SJSA1 (cell line): ENCODE results near the gene FN1. TPM values are rescaled to one million over a fixed set of nuclear protein-coding genes. Genes with fewer than 3 reads are reported as not detected.

Source experiments
- DNase-seq, 2 experiments: peaks; one replicate each; pipeline ENCODE4 v3.0.0-alpha.2; 2015 to 2020; ENCODE audit warnings: low spot score in 2 of 2, low read depth in 1 of 2
- H3K27ac ChIP-seq: fragments of 250-450 bp; sonication (Bioruptor Pico); 2 replicates; pipeline ENCODE4 v1.5.1; 2020; ENCODE audit warnings: mild to moderate bottlenecking, moderate library complexity
- H3K27me3 ChIP-seq: fragments of 250-450 bp; sonication (Bioruptor Pico); replicated peaks from 2 replicates; pipeline ENCODE4 v1.5.1; 2020; ENCODE audit warnings: mild to moderate bottlenecking, moderate library complexity
- H3K36me3 ChIP-seq: fragments of 250-450 bp; sonication (Bioruptor Pico); 2 replicates; pipeline ENCODE4 v1.5.1; 2020; ENCODE audit warnings: mild to moderate bottlenecking
- H3K4me1 ChIP-seq: fragments of 250-450 bp; sonication (Bioruptor Pico); replicated peaks from 2 replicates; pipeline ENCODE4 v1.6.1; 2021; ENCODE audit warnings: mild to moderate bottlenecking
- H3K4me3 ChIP-seq: fragments of 250-450 bp; sonication (Bioruptor Pico); 2 replicates; pipeline ENCODE4 v1.5.1; 2020; ENCODE audit warnings: mild to moderate bottlenecking
- H3K9me3 ChIP-seq: fragments of 250-450 bp; sonication (Bioruptor Pico); replicated peaks from 2 replicates; pipeline ENCODE4 v1.5.1; 2020; ENCODE audit warnings: mild to moderate bottlenecking
- total RNA-seq: library from RNA; depleted of rRNA; stranded (reverse); fragments of >200 nt; shearing (Covaris generic); gene quantifications from 2 replicates; pipeline ENCODE4 v1.2.3, GENCODE V29; 2014

FN1 gene
- total RNA-seq, 1 experiment from 2014 or later, result 887 TPM

DNA sequence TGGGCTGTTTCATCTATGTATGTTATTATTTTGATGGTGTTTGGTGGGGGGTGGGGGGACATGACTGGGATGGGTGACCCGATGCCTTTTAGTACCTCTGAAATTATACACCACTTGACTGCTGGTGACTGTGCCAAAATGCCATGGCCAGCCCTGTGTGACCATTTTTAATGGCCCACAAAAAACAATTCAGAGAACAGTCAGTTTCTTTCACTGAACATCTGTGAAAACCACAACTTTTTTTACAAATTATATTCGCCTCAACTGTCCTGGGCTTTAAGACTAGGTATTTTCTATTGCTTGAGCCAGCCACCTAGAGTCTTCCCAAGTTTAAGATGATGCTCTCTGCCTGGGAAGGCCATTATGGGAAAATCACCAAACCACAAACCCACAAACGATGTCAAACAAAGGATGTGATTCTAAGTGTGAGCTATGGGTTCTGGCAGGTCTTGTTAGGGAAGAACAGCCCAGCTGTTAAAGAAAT lies 33.9 kb downstream of the FN1 start:
- peaks cover 23% of the 10 kb centered on the region for H3K4me1 ChIP-seq
- H3K27me3 ChIP-seq, result no peaks in the 10 kb centered on the region
- no peaks in the 10 kb centered on the region for H3K9me3 ChIP-seq
- H3K36me3 ChIP-seq, result peaks cover 94% of the 10 kb centered on the region
- peak in 1 of 2 experiments; percentile 55 for DNase-seq
- H3K4me3 ChIP-seq, result no peak overlapping the region
- H3K27ac ChIP-seq, result no peak overlapping the region

DNA sequence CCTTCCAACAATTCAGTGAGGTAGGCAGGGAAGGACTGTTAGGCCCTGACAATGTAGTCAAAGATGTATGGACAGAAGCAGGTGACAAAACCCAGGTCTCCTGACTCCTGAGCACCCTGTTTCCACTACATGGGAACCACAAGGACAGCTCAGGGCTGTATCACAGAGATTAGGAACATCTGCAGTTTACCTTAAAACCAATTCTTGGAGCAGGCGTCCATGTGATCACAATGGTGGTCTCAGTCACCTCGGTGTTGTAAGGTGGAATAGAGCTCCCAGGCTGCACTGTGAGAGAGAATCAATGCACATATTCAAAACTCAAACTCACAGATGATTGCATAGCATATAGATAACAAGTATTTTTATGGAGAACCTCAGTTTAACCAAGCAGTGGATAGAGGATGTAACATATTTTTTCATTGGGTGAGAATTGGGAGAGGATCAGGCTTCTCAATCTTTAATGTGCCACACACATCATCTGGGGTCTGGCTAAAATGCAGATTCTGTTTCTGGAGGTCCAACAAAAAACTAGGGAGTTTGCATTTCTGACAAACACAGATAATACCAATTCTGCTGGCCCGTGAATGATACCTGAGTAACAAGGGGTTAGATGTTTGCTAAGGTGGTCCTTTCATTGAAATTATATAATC lies 36.7 kb downstream of the FN1 start:
- Histone ChIP-seq H3K4me3 (no peak overlapping the region), H3K9me3 (no peaks in the 10 kb centered on the region), H3K4me1 (peaks cover 23% of the 10 kb centered on the region), H3K36me3 (peaks cover 94% of the 10 kb centered on the region), H3K27me3 (no peaks in the 10 kb centered on the region), H3K27ac (no peak overlapping the region)
- DNase-seq, result no peak

DNA sequence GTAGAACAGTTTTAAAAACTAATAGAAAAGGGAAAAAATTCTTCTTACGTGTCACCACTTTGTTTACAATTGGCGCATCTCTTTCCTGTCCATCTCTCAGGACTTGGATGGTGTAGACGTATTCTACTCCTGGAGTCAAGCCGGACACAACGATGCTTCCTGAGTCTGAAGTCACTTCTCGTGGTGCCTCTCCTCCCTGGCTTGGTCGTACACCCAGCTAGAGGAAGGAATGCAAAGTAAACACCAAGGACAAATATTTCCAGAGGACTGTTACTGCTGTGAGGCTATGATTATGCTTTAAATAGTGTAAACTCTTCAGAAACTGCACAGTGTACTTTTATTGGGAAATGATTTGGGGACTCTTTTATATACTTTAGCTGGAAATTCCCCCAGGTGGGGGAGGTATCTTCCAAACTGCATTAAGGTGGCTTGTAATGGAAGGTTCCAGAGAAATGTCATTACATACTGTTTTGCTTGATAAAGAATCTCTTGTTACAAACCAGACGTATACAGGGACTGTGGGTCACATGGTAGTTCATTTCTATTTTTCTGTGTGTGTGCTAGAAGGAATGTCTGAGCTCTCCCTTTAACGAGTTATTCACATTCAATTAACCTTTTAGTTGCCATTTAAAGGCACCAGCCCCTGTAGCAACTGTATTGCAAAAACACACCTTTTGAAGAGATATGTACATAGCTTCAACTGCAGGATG lies 38.1 kb downstream of the FN1 start:
- no peaks in the 10 kb centered on the region for H3K9me3 ChIP-seq
- DNase-seq, result no peak
- H3K27me3 ChIP-seq, result no peaks in the 10 kb centered on the region
- H3K36me3 ChIP-seq, result peaks cover 92% of the 10 kb centered on the region
- H3K4me3 ChIP-seq, result no peak overlapping the region
- no peak overlapping the region for H3K27ac ChIP-seq
- peaks cover 23% of the 10 kb centered on the region for H3K4me1 ChIP-seq

DNA sequence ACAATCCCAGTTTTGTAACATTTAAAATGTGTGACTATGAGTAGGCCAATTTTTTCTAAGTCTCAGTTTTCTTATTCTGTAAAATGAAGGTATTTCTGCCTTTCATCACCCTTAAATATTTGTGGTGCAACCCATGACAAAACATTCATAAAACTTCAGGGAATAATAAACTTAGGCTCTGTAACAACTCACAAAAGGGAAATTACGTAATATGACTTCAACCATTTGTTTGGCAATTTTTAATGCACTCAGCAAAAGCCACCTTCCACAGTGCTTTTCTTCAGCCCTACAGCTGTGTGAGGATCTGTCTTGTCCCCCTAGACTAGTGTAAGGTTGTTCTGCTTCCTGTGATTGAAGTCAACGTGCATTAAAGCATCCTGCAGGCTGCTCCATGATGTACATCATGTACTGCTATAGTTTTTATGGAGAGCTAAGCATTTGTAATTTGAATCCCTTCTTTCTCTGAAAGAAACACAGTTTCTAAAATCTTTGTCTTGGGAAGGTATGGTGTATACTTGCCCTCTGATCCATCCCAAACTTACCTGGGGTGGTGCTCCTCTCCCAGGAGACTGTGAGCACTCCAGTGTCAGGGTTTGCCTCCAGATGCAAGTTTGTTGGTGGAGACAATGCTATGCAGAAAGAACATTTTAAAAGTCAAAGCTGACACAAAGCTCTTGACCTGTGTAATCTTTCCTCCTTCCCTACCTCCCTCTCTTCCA lies 39.1 kb downstream of the FN1 start:
- Histone ChIP-seq H3K4me3 (no peak overlapping the region), H3K27me3 (no peaks in the 10 kb centered on the region), H3K9me3 (no peaks in the 10 kb centered on the region), H3K36me3 (peaks cover 92% of the 10 kb centered on the region), H3K27ac (peak overlapping the region; percentile 19; the same call in 1 of the 2 replicates), H3K4me1 (peaks cover 17% of the 10 kb centered on the region)
- no peak for DNase-seq

DNA sequence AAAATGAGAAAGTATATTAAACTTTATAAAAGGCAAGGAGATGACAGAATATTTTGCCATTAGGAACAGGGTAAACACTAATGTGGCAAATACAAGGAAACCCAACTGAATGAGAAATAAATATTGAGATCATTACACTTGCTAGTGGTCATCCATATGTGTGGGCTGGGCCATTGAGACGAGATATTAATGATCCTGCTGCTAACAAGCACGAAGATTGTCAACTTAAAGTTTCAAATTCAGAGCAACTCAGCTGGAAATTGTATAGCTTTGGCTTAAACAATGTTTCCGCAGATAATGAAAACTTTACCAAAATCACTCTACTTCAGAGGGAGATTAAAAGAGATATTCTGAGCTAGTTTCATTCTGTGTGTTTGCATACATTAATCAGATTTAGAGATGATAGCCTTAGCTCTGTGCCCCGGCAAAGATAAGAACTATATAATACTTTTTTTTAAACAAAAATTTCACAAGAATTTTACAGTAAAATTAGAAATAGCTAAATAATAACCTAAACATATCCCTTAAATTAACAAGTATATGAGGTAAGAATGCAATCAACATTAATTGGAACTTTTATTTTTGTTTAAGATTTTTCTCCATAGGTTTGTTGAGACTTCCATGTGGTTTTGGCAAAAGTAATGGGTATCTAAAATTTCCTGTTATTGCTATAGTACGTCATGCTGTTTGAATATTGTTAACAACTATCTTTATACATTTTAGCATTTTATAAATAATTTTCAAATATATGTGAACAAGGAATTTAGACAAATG lies 40.0 kb downstream of the FN1 start:
- H3K27me3 ChIP-seq, result no peaks in the 10 kb centered on the region
- peaks cover 17% of the 10 kb centered on the region for H3K4me1 ChIP-seq
- H3K9me3 ChIP-seq, result no peaks in the 10 kb centered on the region
- H3K27ac ChIP-seq, result peak overlapping the region; percentile 19; the same call in 1 of the 2 replicates
- H3K4me3 ChIP-seq, result no peak overlapping the region
- no peak for DNase-seq
- H3K36me3 ChIP-seq, result peaks cover 94% of the 10 kb centered on the region

DNA sequence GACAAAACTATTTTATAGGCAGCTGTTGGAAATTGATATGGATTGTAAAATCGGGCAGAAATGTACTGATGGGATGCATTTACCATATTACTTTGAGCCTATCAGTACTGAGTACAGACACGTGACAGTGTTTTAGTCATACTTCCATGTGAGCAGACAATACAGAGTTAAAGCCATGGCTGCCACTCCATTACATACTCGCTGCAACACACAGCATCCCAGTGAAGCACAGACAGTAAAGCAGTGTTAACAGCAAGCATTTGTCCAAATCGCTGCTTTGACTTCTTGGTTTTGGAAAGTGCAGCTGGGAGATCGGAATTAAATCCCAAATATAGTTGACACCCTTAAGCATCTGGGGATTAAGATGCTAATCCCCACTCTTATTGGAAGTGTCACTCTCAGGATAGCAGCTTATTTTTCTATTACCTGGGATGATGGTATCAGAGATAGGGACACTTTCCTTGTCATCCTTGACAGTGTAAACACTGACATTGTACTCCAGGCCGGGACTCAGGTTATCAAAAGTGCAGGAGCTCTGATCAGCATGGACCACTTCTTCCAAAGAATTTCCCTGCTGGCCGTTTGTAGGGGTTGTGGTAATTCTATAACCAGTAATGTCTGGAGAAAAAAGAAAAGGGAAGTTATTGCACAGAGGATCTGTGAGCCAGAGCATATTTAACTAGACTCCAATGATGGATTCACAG lies 41.6 kb downstream of the FN1 start:
- H3K4me3 ChIP-seq, result no peak overlapping the region
- H3K4me1 ChIP-seq, result peaks cover 16% of the 10 kb centered on the region
- no peak for DNase-seq
- no peaks in the 10 kb centered on the region for H3K9me3 ChIP-seq
- H3K27me3 ChIP-seq, result no peaks in the 10 kb centered on the region
- peaks cover 98% of the 10 kb centered on the region for H3K36me3 ChIP-seq
- H3K27ac ChIP-seq, result no peak overlapping the region

DNA sequence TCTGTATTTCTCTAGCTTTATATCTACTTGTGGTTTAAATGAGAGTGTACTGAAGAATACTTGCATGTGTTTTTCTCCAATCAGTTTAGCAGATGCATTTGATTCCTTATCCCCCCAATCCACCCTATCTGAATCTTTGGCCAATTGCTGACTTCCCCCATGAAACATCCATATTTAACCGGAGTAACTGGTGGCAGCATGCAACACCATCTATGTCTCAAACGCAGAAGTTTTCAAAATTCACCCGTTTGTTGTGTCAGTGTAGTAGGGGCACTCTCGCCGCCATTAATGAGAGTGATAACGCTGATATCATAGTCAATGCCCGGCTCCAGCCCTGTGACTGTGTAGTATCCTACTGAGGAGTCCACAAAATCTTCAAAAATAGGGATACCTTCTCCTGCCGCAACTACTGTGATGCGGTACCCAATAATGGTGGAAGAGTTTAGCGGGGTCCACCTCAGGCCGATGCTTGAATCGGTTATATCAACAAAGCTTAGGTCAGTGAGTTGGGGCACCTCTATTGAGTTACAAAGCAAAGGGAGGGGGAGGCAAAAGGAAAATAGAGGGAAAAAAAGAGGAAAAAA lies 43.1 kb downstream of the FN1 start:
- Histone ChIP-seq H3K4me3 (no peak overlapping the region), H3K27ac (no peak overlapping the region), H3K27me3 (no peaks in the 10 kb centered on the region), H3K36me3 (peaks cover 98% of the 10 kb centered on the region), H3K4me1 (peaks cover 1% of the 10 kb centered on the region), H3K9me3 (no peaks in the 10 kb centered on the region)
- no peak for DNase-seq

DNA sequence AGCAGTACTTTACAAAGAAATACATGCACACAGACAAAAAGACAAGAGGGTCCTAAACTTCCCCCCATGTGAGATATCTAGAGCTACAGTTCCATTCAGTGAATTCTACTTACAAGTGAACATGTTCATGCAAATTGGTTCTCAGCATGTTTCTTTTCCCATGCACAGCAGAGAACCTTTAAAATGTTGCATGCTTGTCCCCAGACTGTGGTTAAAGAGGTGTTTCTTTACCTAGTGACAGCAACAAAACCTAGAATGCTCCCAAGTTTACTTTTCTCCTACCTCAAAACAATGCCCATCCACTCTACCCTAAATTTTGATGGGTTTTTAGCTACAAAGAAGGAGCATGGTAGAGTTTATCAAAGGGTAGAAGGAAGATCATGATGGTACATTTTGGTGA lies 43.7 kb downstream of the FN1 start:
- Histone ChIP-seq H3K9me3 (no peaks in the 10 kb centered on the region), H3K4me1 (no peaks in the 10 kb centered on the region), H3K27ac (no peak overlapping the region), H3K27me3 (no peaks in the 10 kb centered on the region), H3K4me3 (no peak overlapping the region), H3K36me3 (peaks cover 98% of the 10 kb centered on the region)
- DNase-seq, result no peak

DNA sequence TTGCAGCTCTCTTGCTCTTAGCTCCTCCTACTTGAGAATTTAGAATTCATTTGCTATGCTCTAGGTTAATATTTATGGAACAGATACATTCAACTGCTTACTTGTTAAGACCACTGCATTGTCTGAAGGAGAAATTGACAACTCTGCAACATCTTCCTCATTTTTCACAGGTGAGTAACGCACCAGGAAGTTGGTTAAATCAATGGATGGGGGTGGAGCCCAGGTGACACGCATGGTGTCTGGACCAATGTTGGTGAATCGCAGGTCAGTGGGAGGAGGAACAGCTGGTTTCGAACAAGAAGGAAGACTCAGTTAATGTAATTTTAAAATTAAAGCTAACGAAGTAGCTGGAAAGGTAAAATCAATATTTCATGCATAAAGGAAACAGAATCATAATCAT lies 44.3 kb downstream of the FN1 start:
- Histone ChIP-seq H3K27me3 (no peaks in the 10 kb centered on the region), H3K4me1 (no peaks in the 10 kb centered on the region), H3K9me3 (no peaks in the 10 kb centered on the region), H3K27ac (no peak overlapping the region), H3K36me3 (peaks cover 98% of the 10 kb centered on the region), H3K4me3 (no peak overlapping the region)
- DNase-seq, result no peak

DNA sequence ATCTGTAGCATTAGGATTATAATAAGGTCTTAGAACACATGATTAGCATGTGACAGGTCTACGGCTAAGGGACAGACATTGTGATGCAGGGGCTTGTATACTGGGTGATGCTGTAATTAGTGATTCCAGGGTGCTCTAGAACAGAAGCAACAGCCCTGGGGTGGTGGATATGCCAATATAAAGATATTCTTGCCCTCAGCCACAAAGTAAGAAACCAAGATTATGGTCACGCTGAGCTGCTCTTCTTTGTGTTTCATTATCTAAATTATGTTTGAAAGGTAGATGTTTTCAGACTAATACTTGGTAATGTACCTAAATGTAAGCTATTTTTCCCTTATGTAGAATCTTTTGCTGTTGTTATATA lies 45.3 kb downstream of the FN1 start:
- peaks cover 98% of the 10 kb centered on the region for H3K36me3 ChIP-seq
- no peak overlapping the region for H3K27ac ChIP-seq
- no peaks in the 10 kb centered on the region for H3K4me1 ChIP-seq
- no peaks in the 10 kb centered on the region for H3K9me3 ChIP-seq
- no peaks in the 10 kb centered on the region for H3K27me3 ChIP-seq
- H3K4me3 ChIP-seq, result no peak overlapping the region
- DNase-seq, result no peak

DNA sequence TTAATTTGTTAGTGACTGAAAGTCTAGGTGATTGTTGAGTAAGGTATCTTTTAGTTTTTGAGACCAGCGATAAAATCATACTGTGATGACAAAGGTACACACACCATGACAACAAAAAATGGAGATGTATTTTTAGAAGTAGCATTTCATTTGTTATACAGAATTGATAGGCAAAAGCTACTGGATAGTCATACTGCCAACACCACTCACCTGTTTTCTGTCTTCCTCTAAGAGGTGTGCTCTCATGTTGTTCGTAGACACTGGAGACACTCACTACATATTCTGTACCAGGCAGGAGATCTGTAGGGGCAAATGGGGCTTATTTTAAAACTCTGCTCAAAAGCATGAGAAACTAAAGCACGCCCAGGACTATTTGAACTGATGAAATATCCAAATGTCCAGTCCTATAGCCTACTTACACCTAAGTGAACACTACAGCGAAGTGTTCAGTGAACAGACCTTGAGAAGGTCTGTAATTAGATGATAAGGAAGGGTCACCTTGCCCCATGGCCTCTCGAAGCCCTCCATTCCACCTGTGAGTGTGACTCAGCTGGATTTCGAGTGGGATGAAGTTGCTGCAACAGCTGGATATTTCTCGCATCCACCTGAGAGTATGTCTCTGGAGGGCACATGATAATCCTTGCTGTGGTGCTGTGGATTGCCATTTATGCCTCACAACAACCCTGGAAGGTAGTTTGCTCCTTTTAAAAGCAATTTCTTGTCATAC lies 47.7 kb downstream of the FN1 start:
- no peak overlapping the region for H3K27ac ChIP-seq
- no peaks in the 10 kb centered on the region for H3K4me1 ChIP-seq
- no peaks in the 10 kb centered on the region for H3K9me3 ChIP-seq
- peaks cover 99% of the 10 kb centered on the region for H3K36me3 ChIP-seq
- no peaks in the 10 kb centered on the region for H3K27me3 ChIP-seq
- no peak overlapping the region for H3K4me3 ChIP-seq
- no peak for DNase-seq

DNA sequence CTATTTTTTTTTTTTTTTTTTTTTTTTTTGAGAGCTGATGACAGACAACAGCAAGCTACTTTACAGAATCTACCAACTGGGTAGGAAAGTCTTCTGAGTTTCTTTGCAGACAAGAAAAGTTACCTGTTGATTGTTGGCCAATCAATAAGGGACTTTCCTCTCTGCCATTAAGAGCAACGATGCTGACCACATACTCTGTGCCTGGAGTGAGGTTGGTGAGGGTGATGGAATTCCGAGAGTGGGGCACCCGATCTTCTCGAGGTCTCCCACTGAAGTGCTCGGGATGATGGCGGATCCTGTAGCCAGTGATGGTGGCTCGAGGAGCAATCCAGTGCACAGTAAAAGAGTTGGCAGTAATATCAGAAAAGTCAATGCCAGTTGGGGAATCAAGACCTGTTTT lies 49.3 kb downstream of the FN1 start:
- Histone ChIP-seq H3K27ac (no peak overlapping the region), H3K4me1 (no peaks in the 10 kb centered on the region), H3K4me3 (no peak overlapping the region), H3K27me3 (no peaks in the 10 kb centered on the region), H3K9me3 (no peaks in the 10 kb centered on the region), H3K36me3 (peaks cover 99% of the 10 kb centered on the region)
- DNase-seq, result no peak
